ENCODE data around the gene CHRNA9. TPM values are rescaled to one million over a fixed set of nuclear protein-coding genes. Genes with fewer than 3 reads are reported as not detected.
"Not testable (repeated sequence)": the region's sequence is repeated elsewhere in the genome, so short reads cannot be mapped to it uniquely, and the experiment has no call there.

Gene CHRNA9, protein sequence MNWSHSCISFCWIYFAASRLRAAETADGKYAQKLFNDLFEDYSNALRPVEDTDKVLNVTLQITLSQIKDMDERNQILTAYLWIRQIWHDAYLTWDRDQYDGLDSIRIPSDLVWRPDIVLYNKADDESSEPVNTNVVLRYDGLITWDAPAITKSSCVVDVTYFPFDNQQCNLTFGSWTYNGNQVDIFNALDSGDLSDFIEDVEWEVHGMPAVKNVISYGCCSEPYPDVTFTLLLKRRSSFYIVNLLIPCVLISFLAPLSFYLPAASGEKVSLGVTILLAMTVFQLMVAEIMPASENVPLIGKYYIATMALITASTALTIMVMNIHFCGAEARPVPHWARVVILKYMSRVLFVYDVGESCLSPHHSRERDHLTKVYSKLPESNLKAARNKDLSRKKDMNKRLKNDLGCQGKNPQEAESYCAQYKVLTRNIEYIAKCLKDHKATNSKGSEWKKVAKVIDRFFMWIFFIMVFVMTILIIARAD
- polyA plus RNA-seq (ENCODE audit: low read depth in 6 of 6), result under 1 TPM in 1 of 6 donors, not detected in 5; 0.25 TPM

DNA sequence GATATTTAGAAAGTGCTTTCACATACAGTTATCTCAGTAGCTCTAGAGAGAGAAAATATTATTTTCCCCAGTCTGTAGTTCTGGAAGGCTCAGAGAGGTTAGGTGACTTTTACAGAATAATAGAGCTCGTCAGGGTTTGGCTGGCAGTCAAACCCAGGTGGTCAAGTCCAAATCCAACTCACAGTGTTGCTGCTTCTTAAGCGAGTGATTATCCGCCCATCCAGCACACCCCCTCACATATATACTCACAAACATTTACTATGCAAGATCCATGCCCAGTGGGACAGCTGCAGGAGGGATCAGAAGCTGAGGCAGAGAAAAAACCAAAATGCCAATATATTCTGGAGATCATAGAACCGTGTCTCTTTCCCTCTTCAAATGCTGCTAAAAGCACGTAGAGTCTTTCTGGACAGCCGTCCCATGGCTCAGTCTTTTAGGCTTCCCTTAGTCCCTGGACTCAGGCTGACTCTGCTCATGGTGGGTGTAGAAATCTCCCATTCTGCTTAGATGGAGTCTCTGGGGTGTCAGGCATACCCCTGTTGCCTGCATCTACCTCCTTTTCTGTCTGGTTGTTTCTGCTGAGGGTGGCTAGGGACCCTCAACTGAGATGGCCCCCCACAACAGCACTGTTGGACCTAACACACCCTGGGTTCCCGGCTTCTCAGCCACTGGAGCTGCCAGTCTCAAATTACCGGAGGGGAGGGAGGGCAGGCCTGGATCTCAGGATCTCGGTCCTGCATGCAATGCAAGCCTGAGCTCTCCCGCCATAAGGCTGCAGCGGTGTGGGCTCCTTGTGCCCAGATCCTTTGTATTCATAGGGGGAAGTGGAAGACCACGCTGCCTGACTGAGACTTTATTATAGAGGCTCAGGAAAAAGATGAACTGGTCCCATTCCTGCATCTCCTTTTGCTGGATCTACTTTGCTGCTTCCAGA, at the start of gene CHRNA9:
CHRNA9 (plus strand) TSS at position 743 of the 934 bp plus-strand sequence; CDS start at position 878, 135 bp downstream.
- no peak for ATAC-seq (ENCODE audit: low read depth in 2 of 2)
- Mint-ChIP-seq H3K36me3 (no peaks in the 10 kb centered on the region), H3K4me3 (no peak within 1 kb of the TSS), H3K27me3 (peaks cover 5 to 13% (median 5%) of the 10 kb centered on the region in 3 donors), H3K27ac (no peak within 1 kb of the TSS), H3K9me3 (peaks cover 0 to 2% (median 0%) of the 10 kb centered on the region in 7 donors), H3K4me1 (no peaks in the 10 kb centered on the region)
- no peak for DNase-seq

DNA sequence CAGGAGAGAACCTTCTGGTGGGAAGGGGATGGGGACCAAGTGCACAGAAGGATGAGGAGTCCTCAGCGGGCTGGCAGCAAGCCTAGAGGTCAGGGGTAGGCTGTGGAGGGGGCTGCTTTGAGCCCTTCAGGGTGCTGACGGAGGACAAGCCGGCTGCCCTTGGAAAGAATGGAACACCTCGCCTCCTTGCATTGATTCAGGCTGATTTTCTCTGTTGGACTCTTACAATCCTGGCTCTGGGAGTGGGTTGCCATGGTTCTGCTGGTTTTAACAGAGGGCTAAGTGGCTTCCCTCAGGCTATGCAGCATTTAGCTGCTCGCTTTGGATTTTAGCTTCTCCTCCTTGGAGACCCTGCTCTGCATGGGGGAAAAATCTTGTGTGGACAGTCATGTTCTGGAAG, 49.4 kb upstream of the CHRNA9 start:
- Mint-ChIP-seq H3K27ac (peak overlapping the region in 4 of 6 donors; percentile 41 to 79 (median 68)), H3K36me3 (peaks cover 0 to 10% of the 10 kb centered on the region in 2 donors), H3K4me3 (peak overlapping the region in 2 of 8 donors; percentile 26 to 35), H3K27me3 (no peaks in the 10 kb centered on the region), H3K9me3 (peaks cover 0 to 12% (median 0%) of the 10 kb centered on the region in 7 donors), H3K4me1 (peaks cover 48 to 91% (median 90%) of the 10 kb centered on the region in 3 donors)
- ATAC-seq (ENCODE audit: low read depth in 2 of 2), result no peak
- DNase-seq, result no peak

DNA sequence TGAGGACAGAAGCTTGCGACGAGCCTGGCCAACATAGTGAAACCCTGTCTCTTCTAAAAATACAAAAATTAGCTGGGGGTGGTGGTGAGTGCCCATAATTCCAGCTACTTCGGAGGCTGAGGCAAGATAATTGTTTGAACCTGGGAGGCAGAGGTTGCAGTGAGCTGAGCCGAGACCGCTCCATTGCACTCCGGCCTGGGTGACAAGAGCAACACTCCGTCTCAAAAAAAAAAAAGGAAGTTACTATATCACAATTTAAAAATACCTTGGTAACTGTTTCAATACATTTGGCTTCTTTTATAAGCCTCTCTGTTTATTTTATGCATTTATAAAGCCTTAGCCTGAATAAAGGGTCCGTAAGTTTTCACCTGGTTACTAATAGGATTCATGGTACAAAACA, 46.6 kb upstream of the CHRNA9 start:
- no peaks in the 10 kb centered on the region for H3K27me3 Mint-ChIP-seq
- peak; percentile 67 for DNase-seq
- H3K4me3 Mint-ChIP-seq, result peak overlapping the region; percentile 5 to 89 (median 68)
- ATAC-seq (ENCODE audit: low read depth in 2 of 2), result peak; percentile 73
- H3K36me3 Mint-ChIP-seq, result no peaks in the 10 kb centered on the region
- H3K9me3 Mint-ChIP-seq, result no peaks in the 10 kb centered on the region
- H3K4me1 Mint-ChIP-seq, result peaks cover 60 to 98% (median 96%) of the 10 kb centered on the region in 3 donors
- H3K27ac Mint-ChIP-seq, result peak overlapping the region; percentile 60 to 95 (median 91)

DNA sequence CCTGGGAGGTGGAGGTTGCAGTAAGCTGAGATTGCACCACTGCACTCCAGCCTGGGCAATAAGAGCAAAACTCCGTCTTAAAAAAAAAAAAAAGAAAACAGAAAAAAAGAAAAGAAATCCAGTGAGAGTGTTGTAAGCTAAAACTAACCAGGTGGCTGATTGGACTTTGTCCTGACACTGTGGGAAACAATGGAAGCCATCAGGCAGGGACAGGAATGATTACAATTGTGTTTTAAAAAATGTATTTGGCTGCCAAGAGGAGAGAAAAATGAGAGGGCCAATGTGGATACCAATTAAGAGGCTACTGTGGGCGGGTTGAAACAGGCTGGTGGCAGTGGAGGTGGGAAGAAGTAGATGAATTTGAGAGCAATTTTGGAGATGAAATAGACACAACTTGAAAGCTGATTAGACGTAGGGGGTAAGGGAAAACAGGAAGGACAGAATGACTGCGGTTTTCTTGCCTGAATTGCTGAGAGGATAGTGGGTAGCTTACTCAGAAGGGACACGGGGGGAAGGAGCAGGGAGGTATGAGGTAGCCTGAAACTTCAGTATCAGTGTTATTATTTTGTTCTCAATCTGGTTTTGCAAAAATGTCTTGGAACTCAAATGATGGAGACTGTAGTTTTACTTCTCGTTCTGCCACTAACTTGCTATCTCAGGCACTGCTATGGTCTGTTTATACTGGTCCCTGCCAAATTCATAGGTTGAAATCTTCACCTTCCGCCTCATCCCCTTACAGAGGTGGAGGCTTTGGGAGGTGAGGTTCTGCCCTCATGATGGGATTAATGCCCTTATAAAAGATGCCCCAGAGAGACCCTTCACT, 45.6 kb upstream of the CHRNA9 start:
- peak; percentile 74 to 75 for ATAC-seq (ENCODE audit: low read depth in 2 of 2)
- Mint-ChIP-seq H3K9me3 (no peaks in the 10 kb centered on the region), H3K36me3 (no peaks in the 10 kb centered on the region), H3K27ac (peak overlapping the region; percentile 60 to 95 (median 91)), H3K27me3 (no peaks in the 10 kb centered on the region), H3K4me1 (peaks cover 54 to 90% (median 87%) of the 10 kb centered on the region in 3 donors), H3K4me3 (peak overlapping the region; percentile 31 to 89 (median 72))
- peak; percentile 60 for DNase-seq

DNA sequence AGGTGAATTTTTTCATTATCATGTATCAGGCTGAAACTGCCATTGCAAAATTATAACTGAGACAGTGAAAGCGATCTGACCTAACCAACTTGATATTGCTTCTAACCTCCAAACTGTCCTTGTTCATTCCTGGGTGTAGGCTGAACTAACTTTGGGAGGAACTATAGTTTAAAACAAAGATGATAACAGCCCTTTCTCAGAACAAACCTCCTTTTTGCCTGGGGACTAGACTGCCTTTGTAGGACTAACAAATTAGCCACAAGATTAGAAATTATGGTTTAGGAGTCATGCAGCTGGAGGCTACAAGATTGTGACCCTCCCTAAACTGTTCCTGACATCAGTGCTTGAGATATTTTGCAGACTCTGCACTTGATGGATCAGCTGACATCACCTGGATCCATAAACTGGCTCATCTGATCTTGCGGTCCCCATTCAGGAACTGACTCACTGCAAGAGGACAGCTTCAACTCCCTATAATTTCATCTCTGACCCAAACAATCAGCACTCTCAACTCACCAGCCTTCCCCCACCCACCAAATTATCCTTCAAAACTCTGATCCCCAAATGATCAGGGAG, 44.4 kb upstream of the CHRNA9 start:
- Mint-ChIP-seq H3K4me1 (peaks cover 48 to 82% (median 76%) of the 10 kb centered on the region in 3 donors), H3K27ac (peak overlapping the region; percentile 75 to 95 (median 94)), H3K4me3 (peak overlapping the region in 5 of 8 donors; percentile 67 to 89 (median 80))
- not testable (repeated sequence) for H3K36me3 Mint-ChIP-seq; H3K27me3 Mint-ChIP-seq; H3K9me3 Mint-ChIP-seq; ATAC-seq (ENCODE audit: low read depth in 2 of 2); DNase-seq

DNA sequence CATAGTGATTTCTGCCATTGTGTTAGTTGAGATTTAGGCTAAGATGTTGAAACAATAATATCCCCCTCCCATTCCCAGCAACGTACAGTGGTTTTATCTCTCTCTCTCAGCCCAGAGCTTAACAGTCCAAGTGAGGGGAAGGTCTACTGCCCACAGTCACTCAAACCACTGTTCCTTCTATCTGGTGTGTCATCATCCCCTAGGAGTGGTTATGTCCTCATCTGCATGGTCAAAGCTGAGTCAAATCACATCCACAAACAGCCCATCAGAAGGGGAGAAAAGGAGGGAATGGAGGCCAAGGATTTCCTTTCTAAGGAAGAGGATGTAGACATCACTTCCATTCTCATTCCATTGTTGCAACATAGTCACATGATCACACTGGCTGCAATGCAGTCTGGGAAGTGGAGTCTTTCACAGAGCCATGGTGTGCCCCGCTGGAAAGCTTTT, 42.8 kb upstream of the CHRNA9 start:
- Mint-ChIP-seq H3K9me3 (peaks cover 0 to 3% (median under 1%) of the 10 kb centered on the region in 7 donors), H3K4me3 (peak overlapping the region in 6 of 8 donors; percentile 25 to 72 (median 34)), H3K27ac (peak overlapping the region in 4 of 6 donors; percentile 88 to 92 (median 90)), H3K27me3 (no peaks in the 10 kb centered on the region), H3K4me1 (peaks cover 42 to 76% (median 65%) of the 10 kb centered on the region in 3 donors), H3K36me3 (no peaks in the 10 kb centered on the region)
- no peak for DNase-seq
- ATAC-seq (ENCODE audit: low read depth in 2 of 2), result no peak

DNA sequence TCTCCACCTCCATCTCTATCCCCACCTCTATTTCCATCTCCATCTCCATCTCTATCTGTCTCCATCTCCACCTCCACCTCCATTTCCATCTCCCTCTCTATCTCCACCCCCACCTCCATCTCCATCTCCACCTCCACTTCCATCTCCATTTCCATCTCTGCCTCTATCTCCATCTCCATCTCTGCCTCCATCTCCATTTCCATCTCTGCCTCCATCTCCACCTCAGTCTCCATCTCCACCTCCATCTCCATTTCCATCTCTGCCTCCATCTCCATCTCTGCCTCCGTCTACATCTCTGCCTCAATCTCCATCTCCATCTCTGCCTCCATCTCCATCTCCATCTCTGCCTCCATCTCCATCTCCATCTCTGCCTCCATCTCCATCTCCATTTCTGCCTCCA, 40.8 kb upstream of the CHRNA9 start:
- Mint-ChIP-seq H3K27me3 (no peaks in the 10 kb centered on the region), H3K36me3 (no peaks in the 10 kb centered on the region), H3K4me3 (no peak overlapping the region), H3K9me3 (peaks cover 0 to 8% (median 5%) of the 10 kb centered on the region in 7 donors), H3K4me1 (peaks cover 43 to 76% (median 59%) of the 10 kb centered on the region in 3 donors), H3K27ac (no peak overlapping the region)
- DNase-seq, result no peak
- no peak for ATAC-seq (ENCODE audit: low read depth in 2 of 2)

DNA sequence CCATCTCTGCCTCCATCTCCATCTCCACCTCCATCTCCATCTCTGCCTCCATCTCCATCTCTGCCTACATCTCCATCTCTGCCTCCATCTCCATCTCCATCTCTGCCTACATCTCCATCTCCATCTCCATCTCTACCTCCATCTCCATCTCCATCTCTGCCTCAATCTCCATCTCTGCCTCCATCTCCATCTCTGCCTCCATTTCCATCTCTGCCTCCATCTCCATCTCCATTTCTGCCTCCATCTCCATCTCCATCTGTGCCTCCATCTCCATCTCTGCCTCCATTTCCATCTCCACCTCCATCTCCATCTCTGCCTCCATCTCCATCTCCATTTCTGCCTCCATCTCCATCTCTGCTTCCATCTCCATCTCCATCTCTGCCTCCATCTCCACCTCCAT, 40.1 kb upstream of the CHRNA9 start:
- H3K36me3 Mint-ChIP-seq, result not testable (repeated sequence)

DNA sequence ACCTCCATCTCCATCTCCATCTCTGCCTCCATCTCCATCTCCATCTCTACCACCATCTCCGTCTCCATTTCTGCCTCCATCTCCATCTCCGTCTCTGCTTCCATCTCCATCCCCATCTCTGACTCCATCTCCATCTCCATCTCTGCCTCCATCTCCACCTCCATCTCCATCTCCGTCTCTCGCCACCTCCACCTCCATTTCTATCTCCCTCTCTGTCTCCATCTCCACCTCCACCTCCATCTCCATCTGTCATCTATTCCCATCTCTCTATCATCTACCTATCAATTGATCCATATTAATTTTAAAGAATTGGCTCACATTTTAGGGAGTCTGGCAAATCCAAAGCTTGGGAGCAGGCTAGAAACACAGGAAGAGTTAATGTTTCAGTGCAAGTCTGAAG, 39.6 kb upstream of the CHRNA9 start:
- no peak for ATAC-seq (ENCODE audit: low read depth in 2 of 2)
- no peak for DNase-seq
- Mint-ChIP-seq H3K4me3 (no peak overlapping the region), H3K4me1 (peaks cover 39 to 76% (median 58%) of the 10 kb centered on the region in 3 donors), H3K27ac (no peak overlapping the region), H3K9me3 (peaks cover 0 to 8% (median 5%) of the 10 kb centered on the region in 7 donors), H3K27me3 (no peaks in the 10 kb centered on the region), H3K36me3 (no peaks in the 10 kb centered on the region)

More for the DNA sequence above, 40.1 kb upstream of the CHRNA9 start:
- not testable (repeated sequence) for DNase-seq; H3K9me3 Mint-ChIP-seq; H3K27me3 Mint-ChIP-seq; ATAC-seq (ENCODE audit: low read depth in 2 of 2); H3K4me3 Mint-ChIP-seq; H3K27ac Mint-ChIP-seq
- H3K4me1 Mint-ChIP-seq, result peaks cover 39 to 76% (median 58%) of the 10 kb centered on the region in 3 donors

DNA sequence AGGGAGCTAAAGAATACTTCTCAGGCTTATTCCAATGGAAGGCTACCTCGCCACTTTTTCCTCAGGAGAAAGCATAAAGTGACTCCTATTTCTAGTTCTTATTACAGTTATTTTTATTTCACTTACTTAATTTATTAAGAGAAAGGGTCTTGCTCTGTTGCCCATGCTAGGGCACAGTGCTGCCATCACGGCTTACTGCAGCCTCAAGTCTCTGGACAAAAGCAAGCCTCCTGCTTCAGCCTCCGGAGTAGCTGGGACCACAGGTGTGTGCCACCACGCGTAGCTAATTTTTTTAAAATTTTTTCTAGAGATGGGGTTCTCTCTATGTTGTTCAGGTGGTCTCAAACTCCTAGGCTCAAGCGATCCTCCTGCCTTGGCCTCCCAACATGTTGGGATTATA, 36.0 kb upstream of the CHRNA9 start:
- ATAC-seq (ENCODE audit: low read depth in 2 of 2) (no peak), DNase-seq (no peak)
- peaks cover 0 to 7% of the 10 kb centered on the region in 2 donors for H3K36me3 Mint-ChIP-seq
- H3K27me3 Mint-ChIP-seq, result no peaks in the 10 kb centered on the region
- peak overlapping the region in 5 of 6 donors; percentile 42 to 95 (median 89) for H3K27ac Mint-ChIP-seq
- H3K4me1 Mint-ChIP-seq, result peaks cover 37 to 68% (median 56%) of the 10 kb centered on the region in 3 donors
- peaks cover 0 to 10% (median 6%) of the 10 kb centered on the region in 7 donors for H3K9me3 Mint-ChIP-seq
- H3K4me3 Mint-ChIP-seq, result peak overlapping the region in 3 of 8 donors; percentile 29 to 80 (median 59)

DNA sequence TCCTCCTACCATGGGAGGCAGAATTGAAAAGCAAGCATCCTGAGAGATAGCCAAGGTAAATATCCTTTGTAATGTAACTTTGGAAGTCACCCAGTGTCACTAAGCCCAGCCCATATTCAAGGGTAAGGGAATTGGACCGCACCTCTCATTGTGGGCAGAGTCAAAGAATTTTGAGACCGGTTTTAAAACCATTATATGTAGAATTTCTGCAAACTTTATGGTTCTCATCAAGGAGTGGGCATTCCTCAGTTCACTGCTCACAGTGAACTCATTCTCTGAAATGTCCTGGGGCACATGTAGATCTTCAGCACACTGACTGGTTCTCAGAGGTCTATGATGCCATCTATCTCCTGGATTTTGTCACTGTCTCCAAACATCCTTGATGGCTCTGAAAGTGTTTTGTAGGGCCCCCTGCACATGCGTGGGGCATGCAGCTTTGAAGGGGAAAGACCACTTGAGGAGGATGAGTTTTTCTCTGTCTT, 35.3 kb upstream of the CHRNA9 start:
- ATAC-seq (ENCODE audit: low read depth in 2 of 2) (no peak), DNase-seq (no peak)
- peaks cover 0 to 7% of the 10 kb centered on the region in 2 donors for H3K36me3 Mint-ChIP-seq
- H3K27me3 Mint-ChIP-seq, result no peaks in the 10 kb centered on the region
- peaks cover 0 to 11% (median 6%) of the 10 kb centered on the region in 7 donors for H3K9me3 Mint-ChIP-seq
- H3K4me3 Mint-ChIP-seq, result peak overlapping the region; percentile 23 to 89 (median 42)
- H3K27ac Mint-ChIP-seq, result peak overlapping the region; percentile 9 to 98 (median 93)
- H3K4me1 Mint-ChIP-seq, result peaks cover 43 to 75% (median 60%) of the 10 kb centered on the region in 3 donors
